T-helper 1 cell (primary cell): Measurements from ENCODE around the gene LSAMP.

ENCODE experiments used
- DNase-seq, 5 donors: peaks; one replicate each; pipeline ENCODE4 v3.0.0-alpha.2; 2012 to 2020

LSAMP gene

GRCh38 chr3:116046350-116046749, 398.9 kb downstream of the LSAMP start:
- no peak for DNase-seq

DNA sequence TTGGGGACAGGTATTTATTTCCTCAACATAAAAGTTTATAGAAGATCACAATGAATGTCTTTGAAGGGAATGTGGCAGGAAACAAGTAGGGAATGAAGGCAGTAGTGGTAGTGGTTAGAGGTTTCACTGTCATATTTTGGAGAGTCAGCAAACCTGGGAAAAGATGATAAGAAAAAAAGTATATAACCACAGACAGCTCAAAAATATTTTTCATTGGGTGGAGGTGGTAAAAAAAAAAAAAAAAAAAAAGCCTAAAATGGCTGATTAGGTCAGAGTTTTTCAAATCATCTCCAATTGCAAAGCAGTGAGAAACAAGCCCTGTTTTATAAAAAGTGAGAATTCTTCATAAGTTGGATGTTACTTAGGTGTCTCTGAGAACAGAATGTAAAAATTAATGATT, 400.0 kb downstream of the LSAMP start:
- DNase-seq = no peak

DNA sequence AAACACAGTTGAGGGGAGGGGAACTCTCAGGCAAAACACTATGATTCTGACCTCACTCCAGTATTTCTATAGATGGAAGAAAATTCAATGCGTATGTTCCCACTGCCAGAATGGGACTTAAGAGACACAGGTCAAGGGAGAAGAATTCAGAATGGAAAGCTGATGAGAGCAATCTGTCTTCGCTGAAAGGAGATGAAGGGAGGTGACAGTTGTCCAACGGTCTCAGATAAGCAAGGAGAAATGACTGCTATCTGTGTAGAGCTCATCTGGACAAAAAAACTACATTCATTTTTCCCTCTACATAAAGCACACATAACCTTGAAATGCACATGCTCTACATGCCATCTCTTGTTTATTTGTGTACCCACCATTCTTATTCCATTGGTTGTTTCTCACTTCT, 405.1 kb downstream of the LSAMP start:
- DNase-seq = no peak

- no peak for DNase-seq
Observed at GRCh38 chr3:116039651-116039985, 405.7 kb downstream of the LSAMP start.

GRCh38 chr3:116038968-116039650, 406.2 kb downstream of the LSAMP start:
- no peak for DNase-seq

DNA sequence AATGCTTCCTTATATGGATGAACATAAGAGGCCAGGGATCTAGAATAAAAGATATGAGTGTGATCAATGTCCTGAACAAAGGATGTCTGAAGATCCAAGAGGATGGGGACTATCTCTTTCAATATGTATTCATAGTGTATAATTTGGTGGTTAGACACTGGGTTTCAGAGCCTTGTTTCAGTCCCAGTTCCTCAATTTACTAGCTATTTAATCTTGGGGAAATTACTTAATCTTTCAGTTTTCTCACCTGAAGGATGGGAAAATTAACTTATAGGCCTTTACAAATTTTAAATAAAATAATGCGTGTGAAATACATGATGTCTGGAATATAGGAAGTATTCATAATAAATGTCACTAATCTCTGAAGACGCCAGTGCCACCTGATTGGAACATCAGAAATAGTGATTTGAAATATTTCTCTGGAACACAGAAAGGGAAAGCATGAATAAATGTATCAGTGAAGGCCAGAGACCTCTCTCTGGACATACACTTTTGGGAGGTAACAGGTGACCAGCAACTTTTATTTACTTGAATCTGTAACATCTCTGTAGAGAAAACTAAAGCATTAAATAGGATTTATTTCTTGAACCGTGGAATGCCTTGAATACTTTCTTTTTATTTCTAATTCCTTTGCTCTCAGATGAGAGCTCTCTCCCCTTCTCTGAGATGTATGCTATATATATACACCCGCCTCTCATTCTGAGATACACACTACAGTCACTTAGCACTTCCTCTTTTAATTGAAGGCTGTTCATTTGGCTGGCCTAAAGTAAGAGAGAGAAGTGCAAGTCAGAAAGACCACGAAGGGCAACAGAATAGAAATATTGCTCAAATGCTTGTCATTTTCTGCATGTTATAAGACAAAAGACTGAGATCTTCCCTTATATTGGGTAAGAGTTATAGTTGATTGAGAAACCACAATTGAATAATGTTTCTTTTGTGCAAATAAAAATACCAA, 407.1 kb downstream of the LSAMP start:
- DNase-seq = no peak

DNA sequence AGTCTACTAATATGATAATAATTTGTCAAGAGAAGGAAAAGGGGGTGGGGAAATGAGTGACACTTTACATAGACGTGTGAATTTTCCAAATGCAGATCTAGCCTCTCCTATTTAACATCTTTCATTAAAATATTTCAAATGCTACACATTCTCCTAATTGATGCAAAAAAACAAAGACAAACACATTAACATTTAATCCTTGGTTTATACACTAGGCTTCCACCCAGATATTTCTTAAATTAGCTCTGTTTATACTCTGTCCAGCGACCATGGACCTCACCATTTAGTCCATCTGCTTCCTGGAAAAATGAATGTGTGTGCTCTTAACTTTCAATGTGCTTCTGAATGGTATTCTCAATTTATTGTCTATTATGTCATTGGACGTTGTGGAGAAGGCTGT, 409.9 kb downstream of the LSAMP start:
- DNase-seq = no peak

DNA sequence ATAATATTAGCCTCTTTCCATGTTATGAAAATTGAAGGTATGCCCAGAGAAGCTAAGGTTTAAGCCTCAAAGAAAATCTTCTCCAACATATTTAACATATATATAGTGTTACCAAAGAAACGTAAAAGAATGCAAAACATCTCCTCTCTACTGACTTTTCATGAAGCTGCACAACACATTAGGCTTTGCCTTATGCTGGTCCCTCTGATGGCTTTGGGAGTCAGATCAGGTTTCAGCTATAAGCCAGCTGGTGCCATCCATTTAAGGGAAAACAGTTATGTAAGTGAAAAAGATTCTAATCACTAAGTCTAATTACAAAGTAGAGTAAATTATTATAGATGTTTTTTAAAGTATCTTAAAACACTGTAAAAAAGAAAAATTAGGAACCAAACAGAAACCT, 410.5 kb downstream of the LSAMP start:
- DNase-seq = no peak

DNA sequence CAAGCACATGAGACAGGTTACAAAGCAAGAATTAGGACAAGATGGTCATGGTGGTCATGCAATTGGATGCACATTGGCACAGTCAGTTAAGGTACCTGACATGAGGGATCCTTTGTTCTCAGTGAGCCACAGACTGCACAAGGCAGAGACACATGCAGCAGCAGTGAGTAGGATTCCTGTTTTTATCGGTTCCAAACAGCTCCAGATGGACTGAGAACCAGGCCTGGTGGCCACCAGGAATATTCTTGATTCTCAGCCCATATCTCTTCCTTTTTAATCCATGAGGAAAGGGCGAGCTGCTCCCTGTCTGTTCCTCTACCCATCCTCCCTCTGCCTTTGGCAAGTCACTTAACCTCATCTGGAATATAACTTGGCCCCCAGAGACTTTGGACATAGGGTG, 411.2 kb downstream of the LSAMP start:
- DNase-seq = no peak

DNA sequence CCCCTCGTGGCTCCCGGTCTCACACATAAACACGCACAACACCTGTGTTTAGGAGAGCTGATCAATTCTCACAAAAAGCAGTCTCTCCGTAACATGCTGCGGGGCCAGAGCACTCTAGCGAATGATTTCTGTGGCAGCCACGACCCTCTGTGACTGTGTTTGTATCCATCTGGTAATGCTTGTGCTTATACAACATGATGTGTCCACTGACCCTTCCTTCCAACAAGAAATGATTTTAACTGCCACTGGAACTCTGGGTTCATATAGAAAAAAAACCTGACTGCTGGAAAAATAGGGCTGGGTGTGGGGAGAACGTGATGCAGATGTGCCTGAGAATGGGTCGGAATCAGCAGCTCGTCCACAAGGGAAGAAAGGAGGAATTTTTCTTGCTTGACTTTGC, 411.8 kb downstream of the LSAMP start:
- DNase-seq = no peak

DNA sequence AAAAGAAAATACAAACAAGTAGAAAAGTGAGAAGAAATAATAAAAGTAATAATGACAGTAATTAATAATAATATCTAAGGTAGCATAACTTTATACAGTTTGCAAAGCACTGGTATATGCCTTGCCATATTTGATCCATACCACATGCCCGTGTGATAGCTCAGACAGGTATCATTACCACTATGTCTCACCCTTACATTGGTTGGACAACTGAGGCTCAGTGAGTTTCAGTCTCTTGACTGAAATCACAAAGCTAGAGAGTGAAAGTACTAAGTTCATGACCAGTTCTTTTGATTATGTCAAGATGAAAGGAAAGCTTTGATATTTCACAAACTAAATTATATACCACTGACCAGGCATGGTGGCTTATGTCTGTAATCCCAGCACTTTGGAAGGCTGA, 413.1 kb downstream of the LSAMP start:
- no peak for DNase-seq

DNA sequence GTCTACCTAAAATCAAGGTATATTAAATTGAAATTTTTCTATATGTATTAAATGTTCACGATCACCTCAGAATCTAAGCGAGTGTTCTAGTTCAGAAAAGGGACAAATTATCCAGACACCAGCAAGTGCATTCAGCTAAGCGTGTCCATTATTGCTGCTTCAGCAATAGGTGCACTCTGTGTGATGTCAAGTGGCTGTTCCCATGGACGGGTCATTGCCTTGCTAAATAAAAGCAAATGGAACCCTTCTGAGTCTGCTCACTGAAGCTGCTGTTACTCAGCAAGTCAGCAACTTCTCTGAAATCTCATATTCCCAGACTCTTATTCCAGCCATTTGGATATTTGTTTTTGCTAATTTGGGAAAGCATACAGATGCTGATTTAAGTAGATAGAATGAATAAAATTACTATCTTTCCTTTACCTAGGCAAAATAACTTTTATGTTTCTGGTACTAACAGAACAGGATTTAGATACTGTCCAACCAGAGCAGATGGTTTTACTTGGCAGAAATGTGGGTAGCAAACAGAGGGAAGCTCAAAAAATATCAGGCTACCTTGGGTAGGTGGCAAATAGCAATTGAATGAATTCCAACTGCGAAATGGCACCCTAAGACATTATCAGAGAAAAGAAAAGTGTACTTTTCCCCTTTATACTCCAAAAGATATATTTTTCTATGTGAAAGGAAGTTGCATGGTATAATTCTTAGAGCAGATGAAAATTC, 415.0 kb downstream of the LSAMP start:
- DNase-seq = no peak

DNA sequence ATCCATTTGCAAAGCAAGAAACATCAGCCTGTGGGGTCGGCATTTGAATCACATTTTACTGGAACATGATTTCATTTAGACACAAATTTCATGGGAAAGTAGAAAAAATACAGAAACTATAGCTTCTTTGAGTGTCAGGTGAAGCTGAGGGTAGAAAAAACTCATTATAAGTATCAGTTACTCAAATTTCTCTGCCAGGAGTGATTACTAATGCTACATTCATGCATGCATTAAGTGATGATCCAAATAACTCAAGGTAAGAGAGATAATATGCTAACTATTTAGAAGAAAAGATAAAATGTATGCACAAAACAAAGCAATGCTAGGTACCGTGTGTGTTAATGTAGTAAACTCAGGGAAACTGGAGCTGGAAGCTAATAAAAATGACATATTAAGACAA, 416.0 kb downstream of the LSAMP start:
- DNase-seq = no peak

GRCh38 chr3:116028157-116028556, 417.1 kb downstream of the LSAMP start:
- no peak for DNase-seq

GRCh38 chr3:116020989-116021388, 424.3 kb downstream of the LSAMP start:
- DNase-seq = no peak

- DNase-seq = no peak
Observed at GRCh38 chr3:116020495-116020894, 424.8 kb downstream of the LSAMP start.

GRCh38 chr3:116019254-116019763, 426.0 kb downstream of the LSAMP start:
- DNase-seq = no peak

DNA sequence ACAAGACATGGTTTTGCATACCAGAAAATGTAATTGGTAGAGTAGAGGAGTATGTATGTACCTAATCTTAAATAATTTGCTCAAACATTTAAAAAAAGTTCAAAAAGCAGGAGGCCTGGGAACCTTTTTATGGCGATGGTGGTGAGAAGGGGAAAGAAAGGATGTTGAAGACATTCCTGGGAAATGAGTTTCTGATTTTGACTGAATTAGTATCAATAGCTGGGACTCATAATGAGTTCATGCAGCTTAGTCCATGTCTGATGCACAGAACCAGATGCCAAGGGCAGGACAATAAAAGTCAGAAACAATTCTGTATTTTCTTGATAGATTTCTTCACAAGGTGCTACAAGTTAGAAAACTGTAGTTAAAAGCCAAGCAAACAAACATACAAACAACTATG, 426.6 kb downstream of the LSAMP start:
- DNase-seq = no peak

DNA sequence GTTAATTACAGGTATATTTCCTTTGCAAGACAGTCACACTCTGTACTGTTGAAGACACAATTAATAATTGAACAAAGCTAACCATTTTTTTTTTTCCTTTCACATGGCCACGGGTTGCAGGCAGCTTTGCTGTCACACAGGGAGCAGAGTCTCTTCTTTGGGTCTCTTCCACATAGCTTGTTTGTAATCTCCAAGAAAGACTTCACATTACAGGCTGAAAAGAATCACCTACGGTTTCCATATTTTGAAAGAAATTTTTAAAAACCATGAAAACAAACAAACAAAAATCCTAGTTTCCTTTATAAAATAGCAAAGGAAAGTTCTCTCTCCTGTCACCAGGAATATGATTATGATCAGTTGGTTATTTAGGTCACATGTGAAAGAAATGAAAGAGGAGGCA, 429.4 kb downstream of the LSAMP start:
- no peak for DNase-seq

- DNase-seq = no peak
Observed at GRCh38 chr3:116007000-116007399, 438.3 kb downstream of the LSAMP start.

GRCh38 chr3:116005404-116005803, 439.9 kb downstream of the LSAMP start:
- no peak for DNase-seq

- no peak for DNase-seq
Observed at GRCh38 chr3:116002235-116002634, 443.1 kb downstream of the LSAMP start.

- DNase-seq = no peak
Observed at GRCh38 chr3:116001151-116001621, 444.1 kb downstream of the LSAMP start.
